Glutamatergic neuron (in vitro differentiated cells): Measurements from ENCODE around the gene HDAC6. TPM values are rescaled to one million over a fixed set of nuclear protein-coding genes. Genes with fewer than 3 reads are reported as not detected.
"Not testable (repeated sequence)": the region's sequence is repeated elsewhere in the genome, so short reads cannot be mapped to it uniquely, and the experiment has no call there.

Source experiments
- DNase-seq: peaks from one replicate; pipeline ENCODE4 v3.0.0; 2022
- H3K27ac Mint-ChIP-seq: one replicate; pipeline ENCODE4 v1.8.0; 2020; ENCODE audit warnings: mild to moderate bottlenecking, mixed read lengths, inconsistent platforms; ENCODE audit not compliant: unreplicated experiment
- H3K27me3 Mint-ChIP-seq: one replicate; pipeline ENCODE4 v1.8.0; 2020; ENCODE audit warnings: mild to moderate bottlenecking, moderate library complexity, mixed read lengths, inconsistent platforms; ENCODE audit not compliant: unreplicated experiment
- H3K36me3 Mint-ChIP-seq: one replicate; pipeline ENCODE4 v1.8.0; 2020; ENCODE audit warnings: mild to moderate bottlenecking, mixed read lengths, inconsistent platforms; ENCODE audit not compliant: unreplicated experiment
- H3K4me1 Mint-ChIP-seq: one replicate; pipeline ENCODE4 v1.8.0; 2020; ENCODE audit warnings: mild to moderate bottlenecking, low read depth, mixed read lengths, inconsistent platforms; ENCODE audit not compliant: unreplicated experiment
- H3K4me3 Mint-ChIP-seq: one replicate; pipeline ENCODE4 v1.8.0; 2020; ENCODE audit warnings: mild to moderate bottlenecking, mixed read lengths, inconsistent platforms; ENCODE audit not compliant: unreplicated experiment
- H3K9me3 Mint-ChIP-seq: one replicate; pipeline ENCODE4 v1.8.0; 2020; ENCODE audit warnings: mild to moderate bottlenecking, moderate library complexity, mixed read lengths, inconsistent platforms; ENCODE audit not compliant: unreplicated experiment
- total RNA-seq: library from RNA; stranded (reverse); fragmentation: NEBNext Ultra II Directional; extraction: Animal tissue kit (Norgen Biotek cat#: 25700); gene quantifications from one replicate; pipeline ENCODE4 v1.2.1, GENCODE V29; 2021; ENCODE audit not compliant: unreplicated experiment
- TF ChIP-seq, protein P1 (sequence below): fragments of 200-600 bp; sonication (generic); IDR thresholded peaks from one replicate; pipeline ENCODE4 v1.5.0; 2021; ENCODE audit not compliant: partially characterized antibody, unreplicated experiment

Gene HDAC6
- total RNA-seq, 1 donor from 2014 or later, result 264 TPM

DNA sequence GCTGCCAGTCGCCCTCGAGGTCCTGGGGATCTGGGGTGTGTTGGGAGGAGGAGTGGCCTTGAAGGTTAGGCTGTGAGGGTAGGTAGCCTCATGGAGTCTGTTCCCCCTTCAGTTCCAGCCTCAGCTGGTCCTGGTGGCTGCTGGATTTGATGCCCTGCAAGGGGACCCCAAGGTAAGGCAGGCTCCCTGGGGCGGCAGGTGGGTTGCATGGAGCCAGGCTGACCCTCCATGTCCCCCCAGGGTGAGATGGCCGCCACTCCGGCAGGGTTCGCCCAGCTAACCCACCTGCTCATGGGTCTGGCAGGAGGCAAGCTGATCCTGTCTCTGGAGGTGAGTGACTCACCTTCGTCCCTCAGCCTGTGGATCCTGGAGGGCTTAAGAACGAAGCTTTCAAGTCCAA is 12.9 kb downstream of the HDAC6 start:
- no peak overlapping the region for H3K4me3 Mint-ChIP-seq
- H3K27ac Mint-ChIP-seq, result no peak overlapping the region
- no peaks in the 10 kb centered on the region for H3K4me1 Mint-ChIP-seq
- no peaks in the 10 kb centered on the region for H3K36me3 Mint-ChIP-seq
- H3K9me3 Mint-ChIP-seq, result peaks cover 4% of the 10 kb centered on the region
- no peak for DNase-seq
- TF ChIP-seq, protein P1, sequence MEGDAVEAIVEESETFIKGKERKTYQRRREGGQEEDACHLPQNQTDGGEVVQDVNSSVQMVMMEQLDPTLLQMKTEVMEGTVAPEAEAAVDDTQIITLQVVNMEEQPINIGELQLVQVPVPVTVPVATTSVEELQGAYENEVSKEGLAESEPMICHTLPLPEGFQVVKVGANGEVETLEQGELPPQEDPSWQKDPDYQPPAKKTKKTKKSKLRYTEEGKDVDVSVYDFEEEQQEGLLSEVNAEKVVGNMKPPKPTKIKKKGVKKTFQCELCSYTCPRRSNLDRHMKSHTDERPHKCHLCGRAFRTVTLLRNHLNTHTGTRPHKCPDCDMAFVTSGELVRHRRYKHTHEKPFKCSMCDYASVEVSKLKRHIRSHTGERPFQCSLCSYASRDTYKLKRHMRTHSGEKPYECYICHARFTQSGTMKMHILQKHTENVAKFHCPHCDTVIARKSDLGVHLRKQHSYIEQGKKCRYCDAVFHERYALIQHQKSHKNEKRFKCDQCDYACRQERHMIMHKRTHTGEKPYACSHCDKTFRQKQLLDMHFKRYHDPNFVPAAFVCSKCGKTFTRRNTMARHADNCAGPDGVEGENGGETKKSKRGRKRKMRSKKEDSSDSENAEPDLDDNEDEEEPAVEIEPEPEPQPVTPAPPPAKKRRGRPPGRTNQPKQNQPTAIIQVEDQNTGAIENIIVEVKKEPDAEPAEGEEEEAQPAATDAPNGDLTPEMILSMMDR, result no peak
- no peaks in the 10 kb centered on the region for H3K27me3 Mint-ChIP-seq

DNA sequence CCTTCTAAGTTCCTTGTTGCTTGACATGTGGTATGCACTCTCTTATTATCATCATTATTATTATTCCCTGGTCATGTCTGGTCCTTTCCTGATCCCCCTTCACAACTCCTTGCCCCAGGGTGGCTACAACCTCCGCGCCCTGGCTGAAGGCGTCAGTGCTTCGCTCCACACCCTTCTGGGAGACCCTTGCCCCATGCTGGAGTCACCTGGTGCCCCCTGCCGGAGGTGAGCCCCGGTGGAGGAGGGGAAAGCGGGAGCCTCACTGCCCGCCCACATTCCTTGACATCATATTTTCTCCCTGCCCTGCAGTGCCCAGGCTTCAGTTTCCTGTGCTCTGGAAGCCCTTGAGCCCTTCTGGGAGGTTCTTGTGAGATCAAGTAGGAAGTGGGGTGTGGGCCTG is 13.4 kb downstream of the HDAC6 start:
- H3K27me3 Mint-ChIP-seq, result no peaks in the 10 kb centered on the region
- H3K4me3 Mint-ChIP-seq, result no peak overlapping the region

DNA sequence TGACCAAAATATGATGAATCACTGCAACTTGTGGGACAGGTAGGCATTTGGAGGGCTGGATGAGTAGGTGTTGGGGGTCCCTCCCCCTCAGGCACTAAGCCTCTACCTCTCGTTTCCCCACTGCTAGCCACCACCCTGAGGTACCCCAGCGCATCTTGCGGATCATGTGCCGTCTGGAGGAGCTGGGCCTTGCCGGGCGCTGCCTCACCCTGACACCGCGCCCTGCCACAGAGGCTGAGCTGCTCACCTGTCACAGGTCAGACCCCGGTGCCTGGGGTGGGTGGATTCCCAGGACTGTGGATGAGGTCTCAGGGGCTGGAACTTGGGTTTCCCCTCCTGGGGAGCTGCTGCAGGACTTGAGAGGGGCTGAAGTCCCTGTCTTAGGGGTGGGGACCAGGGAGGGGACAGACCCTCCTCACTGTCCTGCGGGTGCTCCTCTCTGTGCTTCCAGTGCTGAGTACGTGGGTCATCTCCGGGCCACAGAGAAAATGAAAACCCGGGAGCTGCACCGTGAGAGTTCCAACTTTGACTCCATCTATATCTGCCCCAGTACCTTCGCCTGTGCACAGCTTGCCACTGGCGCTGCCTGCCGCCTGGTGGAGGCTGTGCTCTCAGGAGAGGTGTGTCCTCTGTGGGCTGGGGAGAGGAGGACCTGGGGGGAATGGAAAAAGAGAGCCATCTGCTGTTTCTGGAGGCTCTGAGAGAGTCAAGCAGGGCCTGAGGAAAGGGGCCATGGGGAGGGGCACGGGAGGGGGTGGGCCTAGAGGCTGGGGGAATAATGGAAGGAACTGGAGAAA is 14.3 kb downstream of the HDAC6 start:
- no peak overlapping the region for H3K4me3 Mint-ChIP-seq
- H3K27ac Mint-ChIP-seq, result no peak overlapping the region

More for the DNA sequence above, 13.4 kb downstream of the HDAC6 start:
- H3K27ac Mint-ChIP-seq, result no peak overlapping the region
- peaks cover 4% of the 10 kb centered on the region for H3K9me3 Mint-ChIP-seq
- H3K36me3 Mint-ChIP-seq, result no peaks in the 10 kb centered on the region
- no peaks in the 10 kb centered on the region for H3K4me1 Mint-ChIP-seq
- TF ChIP-seq, protein P1, result no peak
- no peak for DNase-seq

DNA sequence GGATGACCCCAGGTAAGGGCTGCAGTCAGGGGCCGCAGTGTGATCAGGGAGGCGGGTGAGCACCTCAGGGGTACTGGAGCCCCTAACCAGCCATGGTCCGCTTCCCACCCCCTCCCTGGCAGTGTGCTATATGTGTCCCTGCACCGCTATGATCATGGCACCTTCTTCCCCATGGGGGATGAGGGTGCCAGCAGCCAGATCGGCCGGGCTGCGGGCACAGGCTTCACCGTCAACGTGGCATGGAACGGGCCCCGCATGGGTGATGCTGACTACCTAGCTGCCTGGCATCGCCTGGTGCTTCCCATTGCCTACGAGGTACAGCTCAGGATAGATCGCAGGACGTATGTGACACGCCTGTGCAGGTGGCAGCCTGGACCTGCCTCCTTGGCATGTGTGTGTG is 16.2 kb downstream of the HDAC6 start:
- no peak for DNase-seq
- Mint-ChIP-seq H3K9me3 (peaks cover 4% of the 10 kb centered on the region), H3K36me3 (no peaks in the 10 kb centered on the region), H3K4me3 (no peak overlapping the region), H3K4me1 (no peaks in the 10 kb centered on the region), H3K27me3 (no peaks in the 10 kb centered on the region), H3K27ac (no peak overlapping the region)
- TF ChIP-seq, protein P1, result no peak

More for the DNA sequence above, 14.3 kb downstream of the HDAC6 start:
- no peak for DNase-seq
- TF ChIP-seq, protein P1, result no peak
- Mint-ChIP-seq H3K9me3 (peaks cover 4% of the 10 kb centered on the region), H3K36me3 (no peaks in the 10 kb centered on the region), H3K27me3 (no peaks in the 10 kb centered on the region), H3K4me1 (no peaks in the 10 kb centered on the region)

DNA sequence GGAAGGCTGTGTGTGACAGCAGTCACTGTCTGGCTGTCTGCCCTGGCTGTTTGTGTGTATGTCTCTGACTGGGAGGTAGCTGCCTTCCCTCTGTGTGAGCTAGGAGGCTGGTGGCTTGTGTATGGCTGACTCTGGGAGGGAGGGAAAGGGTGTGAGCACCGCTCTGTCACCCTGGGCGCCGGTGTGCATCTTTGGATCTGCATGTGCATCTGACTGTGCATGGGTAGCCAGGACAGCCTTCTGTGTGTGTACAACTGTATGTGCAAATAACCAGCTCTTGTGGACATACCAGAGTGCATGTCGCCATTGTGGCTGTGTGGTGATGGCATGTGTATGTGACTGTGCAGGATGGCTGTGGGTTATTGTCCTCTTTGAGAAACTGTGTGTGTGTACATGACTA is 17.0 kb downstream of the HDAC6 start:
- H3K4me3 Mint-ChIP-seq, result no peak overlapping the region
- H3K36me3 Mint-ChIP-seq, result no peaks in the 10 kb centered on the region
- DNase-seq, result no peak
- H3K9me3 Mint-ChIP-seq, result peaks cover 4% of the 10 kb centered on the region
- no peaks in the 10 kb centered on the region for H3K4me1 Mint-ChIP-seq
- TF ChIP-seq, protein P1, result no peak
- H3K27ac Mint-ChIP-seq, result no peak overlapping the region
- H3K27me3 Mint-ChIP-seq, result no peaks in the 10 kb centered on the region

DNA sequence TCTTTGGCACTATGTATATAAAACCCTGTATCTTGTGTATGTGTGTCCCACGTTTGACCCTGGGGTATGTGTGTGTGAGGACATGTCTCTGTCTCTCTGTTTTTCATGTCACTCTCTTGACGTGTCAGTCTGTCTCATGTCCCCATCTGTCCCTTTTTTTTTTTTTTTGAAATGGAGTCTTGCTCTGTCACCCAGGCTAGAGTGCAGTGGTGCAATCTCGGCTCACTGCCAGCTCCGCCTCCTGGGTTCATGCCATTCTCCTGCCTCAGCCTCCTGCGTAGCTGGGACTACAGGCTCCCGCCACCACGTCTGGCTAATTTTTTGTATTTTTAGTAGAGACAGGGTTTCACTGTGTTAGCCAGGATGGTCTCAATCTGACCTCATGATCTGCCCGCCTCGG is 17.5 kb downstream of the HDAC6 start:
- not testable (repeated sequence) for H3K4me3 Mint-ChIP-seq, H3K9me3 Mint-ChIP-seq, H3K36me3 Mint-ChIP-seq, H3K4me1 Mint-ChIP-seq, H3K27me3 Mint-ChIP-seq, H3K27ac Mint-ChIP-seq, DNase-seq
